SU-DHL-6 (cell line): ENCODE measurements around the gene PDC.
"Not testable (repeated sequence)": the region's sequence is repeated elsewhere in the genome, so short reads cannot be mapped to it uniquely, and the experiment has no call there.

Experiments
- H2AFZ ChIP-seq: fragments of 200-600 bp; sonication (generic); 2 replicates; pipeline ENCODE4 v1.6.1; 2014; ENCODE audit warnings: low read depth, mild to moderate bottlenecking, moderate library complexity, mixed read lengths, antibody characterized with exemption, low read length; ENCODE audit not compliant: severe bottlenecking
- H3F3A ChIP-seq: fragments of 200-600 bp; shearing (Covaris generic); 2 replicates; pipeline ENCODE4 v1.6.0; 2016; ENCODE audit warnings: antibody characterized with exemption, mild to moderate bottlenecking; ENCODE audit not compliant: insufficient read depth
- H3K27ac ChIP-seq: fragments of 200-600 bp; sonication (generic); 2 replicates; pipeline ENCODE4 v1.5.1; 2016; ENCODE audit warnings: low read depth, mild to moderate bottlenecking, low read length, moderate library complexity, mixed read lengths
- H3K27me3 ChIP-seq: fragments of 200-600 bp; sonication (generic), shearing (Covaris generic); 2 replicates; pipeline ENCODE4 v1.6.0; 2014; ENCODE audit warnings: mild to moderate bottlenecking, low read length
- H3K36me3 ChIP-seq: fragments of 200-600 bp; sonication (generic); 2 replicates; pipeline ENCODE4 v1.6.1; 2014; ENCODE audit warnings: mild to moderate bottlenecking, low read length, mixed read lengths
- H3K4me2 ChIP-seq: fragments of 300-600, 200-600 bp; shearing (Covaris generic), sonication (generic); 2 replicates; pipeline ENCODE4 v1.6.0; 2014; ENCODE audit warnings: low read length, low read depth, mild to moderate bottlenecking; ENCODE audit not compliant: poor library complexity, severe bottlenecking
- H3K4me3 ChIP-seq: fragments of 200-600 bp; sonication (generic); 2 replicates; pipeline ENCODE4 v1.5.1; 2014; ENCODE audit warnings: antibody characterized with exemption, low read length, mild to moderate bottlenecking, mixed read lengths; ENCODE audit not compliant: insufficient read depth, poor library complexity, severe bottlenecking
- H3K79me2 ChIP-seq: fragments of 200-600 bp; sonication (generic); 2 replicates; pipeline ENCODE4 v1.6.1; 2014; ENCODE audit warnings: mild to moderate bottlenecking, low read length, moderate library complexity; ENCODE audit not compliant: insufficient read depth
- H3K9ac ChIP-seq: fragments of 200-600 bp; sonication (generic); 2 replicates; pipeline ENCODE4 v1.7.0; 2014; ENCODE audit warnings: mild to moderate bottlenecking, low read length
- H3K9me2 ChIP-seq: fragments of 200-600 bp; sonication (generic); replicated peaks from 2 replicates; pipeline ENCODE4 v1.6.1; 2014; ENCODE audit warnings: low read length; ENCODE audit not compliant: insufficient read depth
- H3K9me3 ChIP-seq: fragments of 200-600 bp; sonication (generic); 2 replicates; pipeline ENCODE4 v1.6.1; 2014; ENCODE audit warnings: low read length, mixed read lengths; ENCODE audit not compliant: insufficient read depth
- H4K20me1 ChIP-seq: fragments of 200-600 bp; sonication (generic); 2 replicates; pipeline ENCODE4 v1.6.1; 2014; ENCODE audit warnings: low read depth, mild to moderate bottlenecking, antibody characterized with exemption, low read length, moderate library complexity, mixed read lengths
- EZH2phosphoT487 ChIP-seq: fragments of 200-600 bp; sonication (generic), shearing (Covaris generic); conservative IDR thresholded peaks from 2 replicates; pipeline ENCODE4 v1.6.1; 2018; ENCODE audit warnings: mild to moderate bottlenecking, antibody characterized with exemption, low read length, moderate library complexity, mixed read lengths
- TF ChIP-seq, protein P1 (sequence below): fragments of 200-600 bp; sonication (generic); IDR thresholded peaks from one replicate; pipeline ENCODE4 v1.5.1; 2017; ENCODE audit warnings: antibody characterized with exemption, mild to moderate bottlenecking, low read length, moderate library complexity; ENCODE audit not compliant: insufficient read depth, poor library complexity, severe bottlenecking

Gene PDC

DNA sequence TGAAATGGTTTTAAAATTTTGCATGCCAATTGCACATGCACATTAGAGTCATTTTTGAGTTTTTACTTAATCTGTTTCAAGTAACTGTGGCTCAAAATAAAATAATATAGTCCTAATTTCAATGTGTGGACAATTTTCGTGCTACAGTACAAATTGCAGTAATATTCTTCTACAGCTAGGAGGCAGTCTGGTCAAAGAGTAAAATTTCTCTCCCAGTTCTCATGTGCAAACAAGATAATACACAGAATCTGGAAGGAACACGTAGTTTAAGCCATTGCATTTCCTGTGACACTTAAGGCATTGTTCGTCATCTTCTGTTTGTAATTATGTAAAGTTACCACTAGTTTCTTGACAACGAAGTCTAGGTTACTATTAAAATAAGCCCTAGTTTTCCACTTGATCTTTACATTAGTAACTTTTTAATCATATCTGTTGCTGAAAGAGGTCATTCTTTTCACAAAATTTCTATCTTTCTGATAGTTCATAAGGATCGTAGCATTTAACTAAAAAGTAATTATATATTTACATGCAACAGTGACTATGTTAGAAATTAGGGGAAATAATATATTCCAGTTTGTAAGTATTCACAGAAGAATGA lies 56.4 kb downstream of the PDC start:
- Histone ChIP-seq H2AFZ (no peak overlapping the region), H3K9me3 (no peaks in the 10 kb centered on the region), H3K9ac (no peak overlapping the region), H4K20me1 (no peaks in the 10 kb centered on the region), H3K4me2 (no peak overlapping the region), H3F3A (0 out of 2 replicates have a peak, but pooled peaks cover 5% of the 10 kb centered on the region), H3K36me3 (peaks cover 30% of the 10 kb centered on the region; the same call in 1 of the 2 replicates), H3K9me2 (no peaks in the 10 kb centered on the region), H3K27me3 (no peaks in the 10 kb centered on the region), H3K27ac (no peak overlapping the region), H3K79me2 (no peaks in the 10 kb centered on the region), H3K4me3 (no peak overlapping the region)
- TF ChIP-seq EZH2phosphoT487: no peak
- TF ChIP-seq, protein P1, sequence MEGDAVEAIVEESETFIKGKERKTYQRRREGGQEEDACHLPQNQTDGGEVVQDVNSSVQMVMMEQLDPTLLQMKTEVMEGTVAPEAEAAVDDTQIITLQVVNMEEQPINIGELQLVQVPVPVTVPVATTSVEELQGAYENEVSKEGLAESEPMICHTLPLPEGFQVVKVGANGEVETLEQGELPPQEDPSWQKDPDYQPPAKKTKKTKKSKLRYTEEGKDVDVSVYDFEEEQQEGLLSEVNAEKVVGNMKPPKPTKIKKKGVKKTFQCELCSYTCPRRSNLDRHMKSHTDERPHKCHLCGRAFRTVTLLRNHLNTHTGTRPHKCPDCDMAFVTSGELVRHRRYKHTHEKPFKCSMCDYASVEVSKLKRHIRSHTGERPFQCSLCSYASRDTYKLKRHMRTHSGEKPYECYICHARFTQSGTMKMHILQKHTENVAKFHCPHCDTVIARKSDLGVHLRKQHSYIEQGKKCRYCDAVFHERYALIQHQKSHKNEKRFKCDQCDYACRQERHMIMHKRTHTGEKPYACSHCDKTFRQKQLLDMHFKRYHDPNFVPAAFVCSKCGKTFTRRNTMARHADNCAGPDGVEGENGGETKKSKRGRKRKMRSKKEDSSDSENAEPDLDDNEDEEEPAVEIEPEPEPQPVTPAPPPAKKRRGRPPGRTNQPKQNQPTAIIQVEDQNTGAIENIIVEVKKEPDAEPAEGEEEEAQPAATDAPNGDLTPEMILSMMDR: peak; percentile 44

DNA sequence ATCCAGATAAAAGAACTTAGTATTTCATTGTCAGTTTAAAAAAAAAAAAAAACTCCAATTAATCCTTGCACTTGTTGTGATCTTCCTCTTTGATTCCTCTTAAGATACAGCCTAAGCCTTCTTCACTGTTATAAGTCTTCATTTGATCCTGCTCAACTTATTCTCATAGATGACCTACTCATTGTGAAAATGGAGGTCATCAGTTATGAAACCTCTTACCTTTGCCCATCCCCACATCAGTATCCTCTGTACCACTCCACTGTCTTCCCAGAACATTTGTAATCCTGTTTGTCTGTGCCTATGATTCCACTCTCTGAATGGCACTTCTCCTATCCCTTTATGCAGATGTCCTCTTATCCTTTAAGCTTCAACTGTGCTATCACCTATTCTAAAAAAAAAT lies 57.3 kb downstream of the PDC start:
- Histone ChIP-seq H2AFZ (no peak overlapping the region), H3K27me3 (no peaks in the 10 kb centered on the region), H3K27ac (no peak overlapping the region), H3K9me2 (no peaks in the 10 kb centered on the region), H3K36me3 (peaks cover 35% of the 10 kb centered on the region; the same call in 1 of the 2 replicates), H3K4me2 (no peak overlapping the region), H3K9ac (no peak overlapping the region), H3K79me2 (no peaks in the 10 kb centered on the region), H3K4me3 (no peak overlapping the region), H3F3A (0 out of 2 replicates have a peak, but pooled peaks cover 5% of the 10 kb centered on the region), H4K20me1 (no peaks in the 10 kb centered on the region), H3K9me3 (no peaks in the 10 kb centered on the region)
- TF ChIP-seq, protein P1: no peak
- no peak for TF ChIP-seq EZH2phosphoT487

DNA sequence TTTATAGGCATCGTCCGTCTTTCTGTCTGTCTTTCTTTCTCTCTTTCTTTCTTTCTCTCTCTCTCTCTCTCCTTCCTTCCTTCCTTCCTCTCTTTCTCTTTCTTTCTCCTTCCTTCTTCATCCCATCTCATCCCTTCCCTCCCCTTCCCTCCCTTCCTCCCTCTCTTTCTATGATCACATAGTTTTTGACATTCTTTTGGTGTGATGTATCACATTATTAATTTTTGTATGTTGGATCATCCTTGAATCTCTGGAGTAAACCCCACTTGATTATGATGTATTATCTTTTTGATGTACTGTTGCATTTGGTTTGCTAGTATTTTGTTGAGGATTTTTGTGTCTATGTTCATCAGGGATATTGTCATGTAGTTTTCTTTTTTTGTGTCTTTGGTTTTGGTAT lies 59.5 kb downstream of the PDC start:
- not testable (repeated sequence) for H3K27me3 ChIP-seq, H3K27ac ChIP-seq, H3K79me2 ChIP-seq, H3K4me2 ChIP-seq, H3F3A ChIP-seq, H2AFZ ChIP-seq, H3K9me3 ChIP-seq, H3K9ac ChIP-seq, H3K4me3 ChIP-seq, H3K9me2 ChIP-seq, H4K20me1 ChIP-seq
- peaks cover 21% of the 10 kb centered on the region; the same call in 1 of the 2 replicates for H3K36me3 ChIP-seq
